HG02588 (cell line): Measurements from ENCODE around the gene TMEM132A.

ENCODE experiments used
- ATAC-seq: cut with Tn5 transposase; IDR thresholded peaks from one replicate; pipeline ENCODE4 v1.9.1; 2021; ENCODE audit warnings: mild to moderate bottlenecking, moderate library complexity; ENCODE audit not compliant: unreplicated experiment

Gene TMEM132A

GRCh38 chr11:60919956-60920355 lies 4.3 kb upstream of the TMEM132A start:
- ATAC-seq: no peak

GRCh38 chr11:60921259-60921658 lies 3.0 kb upstream of the TMEM132A start:
- no peak for ATAC-seq

- ATAC-seq: no peak
Measured at GRCh38 chr11:60921777-60922335, 2.4 kb upstream of the TMEM132A start.

- no peak for ATAC-seq
Measured at GRCh38 chr11:60922906-60923305, 1.4 kb upstream of the TMEM132A start.

- ATAC-seq: no peak
Measured at GRCh38 chr11:60923326-60923725, 934 bp upstream of the TMEM132A start.

- no peak for ATAC-seq
Measured at GRCh38 chr11:60923800-60924109, 505 bp upstream of the TMEM132A start.

- no peak for ATAC-seq
Measured at GRCh38 chr11:60924906-60925853, 920 bp downstream of the TMEM132A start.

- ATAC-seq: no peak
Measured at GRCh38 chr11:60925868-60926267, 1.6 kb downstream of the TMEM132A start.

- no peak for ATAC-seq
Measured at GRCh38 chr11:60926500-60926899, 2.2 kb downstream of the TMEM132A start.

- no peak for ATAC-seq
Measured at GRCh38 chr11:60927061-60927592, 2.9 kb downstream of the TMEM132A start.

- no peak for ATAC-seq
Measured at GRCh38 chr11:60927600-60927999, 3.3 kb downstream of the TMEM132A start.

GRCh38 chr11:60928563-60929001 lies 4.3 kb downstream of the TMEM132A start:
- ATAC-seq: no peak

GRCh38 chr11:60929764-60930163 lies 5.5 kb downstream of the TMEM132A start:
- no peak for ATAC-seq

- ATAC-seq: no peak
Measured at GRCh38 chr11:60930394-60930793, 6.1 kb downstream of the TMEM132A start.

- ATAC-seq: no peak
Measured at GRCh38 chr11:60931917-60932316, 7.7 kb downstream of the TMEM132A start.

- ATAC-seq: no peak
Measured at GRCh38 chr11:60932605-60933356, 8.5 kb downstream of the TMEM132A start.

GRCh38 chr11:60933416-60934123 lies 9.3 kb downstream of the TMEM132A start:
- ATAC-seq: no peak

- ATAC-seq: no peak
Measured at GRCh38 chr11:60934124-60934789, 10.0 kb downstream of the TMEM132A start.

GRCh38 chr11:60934790-60935605 lies 10.7 kb downstream of the TMEM132A start:
- ATAC-seq: no peak
